ENCODE data around the gene PCIF1. TPM values are rescaled to one million over a fixed set of nuclear protein-coding genes. Genes with fewer than 3 reads are reported as not detected.

PCIF1 gene
- polyA plus RNA-seq, 2 donors, result 18.0 to 20.9 TPM

- Histone ChIP-seq H3K9me3 (ENCODE audit: control insufficient read depth in 2 of 2, insufficient read depth in 1 of 2, low read depth in 1 of 2, low read length in 1 of 2) (no peaks in the 10 kb centered on the region), H3K4me3 (ENCODE audit: low read depth in 1 of 2, low read length in 2 of 2) (no peak overlapping the region), H3K36me3 (ENCODE audit: control insufficient read depth in 2 of 2, insufficient read depth in 2 of 2, low read length in 1 of 2) (peaks cover 17 to 72% of the 10 kb centered on the region in 2 donors), H3K27me3 (ENCODE audit: control insufficient read depth in 1 of 2, insufficient read depth in 2 of 2, low read length in 2 of 2) (no peaks in the 10 kb centered on the region), H3K4me1 (ENCODE audit: control insufficient read depth in 2 of 2, insufficient read depth in 2 of 2, low read length in 1 of 2) (peaks cover 0 to 33% of the 10 kb centered on the region in 2 donors), H3K27ac (ENCODE audit: low read depth in 2 of 2, low read length in 1 of 2) (peak overlapping the region; percentile 52 to 86)
- 68 to 76% methylated on average over 20 of the region's 20 CpGs for WGBS, 2 donors
Measured at GRCh38 chr20:45946149-45946970, 11.9 kb downstream of the PCIF1 start.

- peaks cover 0 to 33% of the 10 kb centered on the region in 2 donors for H3K4me1 ChIP-seq (ENCODE audit: control insufficient read depth in 2 of 2, insufficient read depth in 2 of 2, low read length in 1 of 2)
- H3K27ac ChIP-seq (ENCODE audit: low read depth in 2 of 2, low read length in 1 of 2), result peak overlapping the region; percentile 52 to 62
- no peak overlapping the region for H3K4me3 ChIP-seq (ENCODE audit: low read depth in 1 of 2, low read length in 2 of 2)
- WGBS, 2 donors, result 79 to 83% methylated on average over 29 of the region's 29 CpGs
- peaks cover 21 to 80% of the 10 kb centered on the region in 2 donors for H3K36me3 ChIP-seq (ENCODE audit: control insufficient read depth in 2 of 2, insufficient read depth in 2 of 2, low read length in 1 of 2)
- H3K27me3 ChIP-seq (ENCODE audit: control insufficient read depth in 1 of 2, insufficient read depth in 2 of 2, low read length in 2 of 2), result no peaks in the 10 kb centered on the region
- H3K9me3 ChIP-seq (ENCODE audit: control insufficient read depth in 2 of 2, insufficient read depth in 1 of 2, low read depth in 1 of 2, low read length in 1 of 2), result no peaks in the 10 kb centered on the region
Measured at GRCh38 chr20:45947110-45947866, 12.8 kb downstream of the PCIF1 start.

GRCh38 chr20:45948261-45948733 is 13.8 kb downstream of the PCIF1 start:
- Histone ChIP-seq H3K27ac (ENCODE audit: low read depth in 2 of 2, low read length in 1 of 2) (peak overlapping the region in 1 of 2 donors; percentile 30), H3K27me3 (ENCODE audit: control insufficient read depth in 1 of 2, insufficient read depth in 2 of 2, low read length in 2 of 2) (no peaks in the 10 kb centered on the region), H3K36me3 (ENCODE audit: control insufficient read depth in 2 of 2, insufficient read depth in 2 of 2, low read length in 1 of 2) (peaks cover 27 to 83% of the 10 kb centered on the region in 2 donors), H3K9me3 (ENCODE audit: control insufficient read depth in 2 of 2, insufficient read depth in 1 of 2, low read depth in 1 of 2, low read length in 1 of 2) (no peaks in the 10 kb centered on the region), H3K4me1 (ENCODE audit: control insufficient read depth in 2 of 2, insufficient read depth in 2 of 2, low read length in 1 of 2) (peaks cover 0 to 33% of the 10 kb centered on the region in 2 donors), H3K4me3 (ENCODE audit: low read depth in 1 of 2, low read length in 2 of 2) (no peak overlapping the region)
- WGBS, 2 donors, result 72 to 79% methylated on average over 7 of the region's 7 CpGs

GRCh38 chr20:45948742-45949541 is 14.5 kb downstream of the PCIF1 start:
- 55 to 68% methylated on average over 10 of the region's 10 CpGs for WGBS, 2 donors

GRCh38 chr20:45949542-45950329 is 15.3 kb downstream of the PCIF1 start:
- 82 to 83% methylated on average over 13 of the region's 13 CpGs for WGBS, 2 donors
- Histone ChIP-seq H3K9me3 (ENCODE audit: control insufficient read depth in 2 of 2, insufficient read depth in 1 of 2, low read depth in 1 of 2, low read length in 1 of 2) (no peaks in the 10 kb centered on the region), H3K4me3 (ENCODE audit: low read depth in 1 of 2, low read length in 2 of 2) (no peak overlapping the region), H3K27ac (ENCODE audit: low read depth in 2 of 2, low read length in 1 of 2) (peak overlapping the region in 1 of 2 donors; percentile 53), H3K36me3 (ENCODE audit: control insufficient read depth in 2 of 2, insufficient read depth in 2 of 2, low read length in 1 of 2) (peaks cover 32 to 82% of the 10 kb centered on the region in 2 donors), H3K4me1 (ENCODE audit: control insufficient read depth in 2 of 2, insufficient read depth in 2 of 2, low read length in 1 of 2) (peaks cover 0 to 30% of the 10 kb centered on the region in 2 donors), H3K27me3 (ENCODE audit: control insufficient read depth in 1 of 2, insufficient read depth in 2 of 2, low read length in 2 of 2) (no peaks in the 10 kb centered on the region)

More at GRCh38 chr20:45948742-45949541, 14.5 kb downstream of the PCIF1 start:
- Histone ChIP-seq H3K36me3 (ENCODE audit: control insufficient read depth in 2 of 2, insufficient read depth in 2 of 2, low read length in 1 of 2) (peaks cover 32 to 84% of the 10 kb centered on the region in 2 donors), H3K4me1 (ENCODE audit: control insufficient read depth in 2 of 2, insufficient read depth in 2 of 2, low read length in 1 of 2) (peaks cover 0 to 32% of the 10 kb centered on the region in 2 donors), H3K9me3 (ENCODE audit: control insufficient read depth in 2 of 2, insufficient read depth in 1 of 2, low read depth in 1 of 2, low read length in 1 of 2) (no peaks in the 10 kb centered on the region), H3K4me3 (ENCODE audit: low read depth in 1 of 2, low read length in 2 of 2) (no peak overlapping the region), H3K27me3 (ENCODE audit: control insufficient read depth in 1 of 2, insufficient read depth in 2 of 2, low read length in 2 of 2) (no peaks in the 10 kb centered on the region), H3K27ac (ENCODE audit: low read depth in 2 of 2, low read length in 1 of 2) (peak overlapping the region in 1 of 2 donors; percentile 30)

- Histone ChIP-seq H3K27ac (ENCODE audit: low read depth in 2 of 2, low read length in 1 of 2) (peak overlapping the region in 1 of 2 donors; percentile 53), H3K27me3 (ENCODE audit: control insufficient read depth in 1 of 2, insufficient read depth in 2 of 2, low read length in 2 of 2) (no peaks in the 10 kb centered on the region), H3K4me3 (ENCODE audit: low read depth in 1 of 2, low read length in 2 of 2) (no peak overlapping the region), H3K4me1 (ENCODE audit: control insufficient read depth in 2 of 2, insufficient read depth in 2 of 2, low read length in 1 of 2) (peaks cover 0 to 24% of the 10 kb centered on the region in 2 donors), H3K36me3 (ENCODE audit: control insufficient read depth in 2 of 2, insufficient read depth in 2 of 2, low read length in 1 of 2) (peaks cover 28 to 77% of the 10 kb centered on the region in 2 donors), H3K9me3 (ENCODE audit: control insufficient read depth in 2 of 2, insufficient read depth in 1 of 2, low read depth in 1 of 2, low read length in 1 of 2) (no peaks in the 10 kb centered on the region)
- WGBS, 2 donors, result 74 to 78% methylated on average over 9 of the region's 9 CpGs
Measured at GRCh38 chr20:45950330-45950646, 15.8 kb downstream of the PCIF1 start.

GRCh38 chr20:45951925-45952834 is 17.7 kb downstream of the PCIF1 start:
- Histone ChIP-seq H3K27me3 (ENCODE audit: control insufficient read depth in 1 of 2, insufficient read depth in 2 of 2, low read length in 2 of 2) (no peaks in the 10 kb centered on the region), H3K4me3 (ENCODE audit: low read depth in 1 of 2, low read length in 2 of 2) (no peak overlapping the region), H3K36me3 (ENCODE audit: control insufficient read depth in 2 of 2, insufficient read depth in 2 of 2, low read length in 1 of 2) (peaks cover 27 to 63% of the 10 kb centered on the region in 2 donors), H3K9me3 (ENCODE audit: control insufficient read depth in 2 of 2, insufficient read depth in 1 of 2, low read depth in 1 of 2, low read length in 1 of 2) (no peaks in the 10 kb centered on the region), H3K27ac (ENCODE audit: low read depth in 2 of 2, low read length in 1 of 2) (no peak overlapping the region), H3K4me1 (ENCODE audit: control insufficient read depth in 2 of 2, insufficient read depth in 2 of 2, low read length in 1 of 2) (peaks cover 0 to 12% of the 10 kb centered on the region in 2 donors)
- 89 to 91% methylated on average over 19 of the region's 19 CpGs for WGBS, 2 donors

GRCh38 chr20:45952861-45953260 is 18.4 kb downstream of the PCIF1 start:
- H3K9me3 ChIP-seq (ENCODE audit: control insufficient read depth in 2 of 2, insufficient read depth in 1 of 2, low read depth in 1 of 2, low read length in 1 of 2), result no peaks in the 10 kb centered on the region
- no peak overlapping the region for H3K27ac ChIP-seq (ENCODE audit: low read depth in 2 of 2, low read length in 1 of 2)
- H3K36me3 ChIP-seq (ENCODE audit: control insufficient read depth in 2 of 2, insufficient read depth in 2 of 2, low read length in 1 of 2), result peaks cover 31 to 60% of the 10 kb centered on the region in 2 donors
- no peak overlapping the region for H3K4me3 ChIP-seq (ENCODE audit: low read depth in 1 of 2, low read length in 2 of 2)
- H3K27me3 ChIP-seq (ENCODE audit: control insufficient read depth in 1 of 2, insufficient read depth in 2 of 2, low read length in 2 of 2), result no peaks in the 10 kb centered on the region
- peaks cover 0 to 9% of the 10 kb centered on the region in 2 donors for H3K4me1 ChIP-seq (ENCODE audit: control insufficient read depth in 2 of 2, insufficient read depth in 2 of 2, low read length in 1 of 2)
- WGBS, 2 donors, result 91 to 95% methylated on average over 5 of the region's 5 CpGs

Data from esophagus (tissue), 2 donors.